H1 (cell line): Measurements from ENCODE around the gene GABRB2. TPM values are rescaled to one million over a fixed set of nuclear protein-coding genes. Genes with fewer than 3 reads are reported as not detected.
A peak's percentile ranks its signal among the peaks of the same experiment; 100 is the strongest.

Source experiments
- CTCF ChIA-PET: fragments of 300-600 bp; sonication (Branson Sonifier 250); formaldehyde crosslinking; loops from one replicate; lab custom pipeline; 2021; ENCODE audit not compliant: partially characterized antibody; lab: Charles Lee
- POLR2A ChIA-PET: fragments of 300-600 bp; sonication (Branson Sonifier 250); formaldehyde crosslinking; loops from one replicate; lab custom pipeline; 2021; ENCODE audit warnings: inconsistent platforms; ENCODE audit not compliant: partially characterized antibody; lab: Charles Lee
- DNase-seq, 2 experiments: peaks; one replicate each; pipeline versions ENCODE4 v3.0.0 to v3.0.0-alpha.2; 2010 to 2022; ENCODE audit warnings: low spot score in 2 of 2, low read depth in 1 of 2, mixed read lengths in 1 of 2
- FAIRE-seq: peaks from 2 replicates; lab custom pipeline; 2011; peaks lifted over from hg19 to GRCh38; lab: Jason Lieb, UNC
- H2AFZ ChIP-seq: 2 replicates; pipeline ENCODE4 v1.8.1; 2012; ENCODE audit warnings: low read length, inconsistent platforms
- H2AK5ac ChIP-seq: 2 replicates; pipeline ENCODE4 v1.6.1; 2013; ENCODE audit warnings: low read depth, low read length
- H2BK120ac ChIP-seq: replicated peaks from 2 replicates; pipeline ENCODE3; 2013; ENCODE audit warnings: low read depth, low read length, inconsistent platforms
- H2BK12ac ChIP-seq: 2 replicates; pipeline ENCODE4 v1.6.1; 2013; ENCODE audit warnings: low read depth, low read length
- H2BK15ac ChIP-seq: 2 replicates; pipeline ENCODE4 v1.6.1; 2013; ENCODE audit warnings: low read length
- H2BK20ac ChIP-seq: 2 replicates; pipeline ENCODE4 v1.6.1; 2013; ENCODE audit warnings: low read length
- H2BK5ac ChIP-seq: 2 replicates; pipeline ENCODE4 v1.6.1; 2013; ENCODE audit warnings: low read depth, low read length
- H3K14ac ChIP-seq: 2 replicates; pipeline ENCODE4 v1.6.1; 2013; ENCODE audit warnings: inconsistent platforms; ENCODE audit not compliant: insufficient read length
- H3K18ac ChIP-seq: 2 replicates; pipeline ENCODE4 v1.6.1; 2013; ENCODE audit warnings: low read length; ENCODE audit errors: extremely low read depth
- H3K23ac ChIP-seq: 2 replicates; pipeline ENCODE4 v1.6.1; 2013; ENCODE audit warnings: inconsistent platforms; ENCODE audit not compliant: insufficient read length
- H3K23me2 ChIP-seq: 2 replicates; pipeline ENCODE4 v1.6.1; 2013; ENCODE audit warnings: low read depth, low read length
- H3K27ac ChIP-seq: 2 replicates; pipeline ENCODE4 v1.6.1; 2011; ENCODE audit warnings: low read depth, low read length, inconsistent platforms
- H3K27me3 ChIP-seq, 4 experiments: replicated peaks in 1 of 4; 1 replicate in 1 of 4; 2 replicates in 3 of 4; pipeline versions ENCODE4 v1.6.1 to v1.8.1; 2011 to 2013; ENCODE audit warnings: low read length in 3 of 4, mild to moderate bottlenecking in 3 of 4, inconsistent platforms in 2 of 4, mixed read lengths in 2 of 4, moderate library complexity in 1 of 4; ENCODE audit not compliant: control insufficient read depth in 3 of 4, insufficient read depth in 3 of 4; ENCODE audit errors: extremely low read depth in 1 of 4
- H3K36me3 ChIP-seq, 4 experiments: 2 replicates each; pipeline versions ENCODE4 v1.6.1 to v1.8.1; 2011 to 2013; ENCODE audit warnings: mild to moderate bottlenecking in 4 of 4, low read length in 3 of 4, moderate library complexity in 2 of 4, control low read depth in 1 of 4, inconsistent platforms in 1 of 4; ENCODE audit not compliant: insufficient read depth in 4 of 4, control insufficient read depth in 2 of 4
- H3K4ac ChIP-seq: replicated peaks from 2 replicates; pipeline ENCODE3; 2013; ENCODE audit warnings: low read length, low read depth, mixed read lengths, inconsistent platforms; ENCODE audit not compliant: insufficient read length
- H3K4me1 ChIP-seq, 4 experiments: replicated peaks in 1 of 4; 1 replicate in 1 of 4; 2 replicates in 3 of 4; pipeline versions ENCODE4 v1.6.1 to v1.8.1; 2011 to 2013; ENCODE audit warnings: low read length in 3 of 4, inconsistent platforms in 2 of 4, mixed read lengths in 1 of 4; ENCODE audit not compliant: insufficient read depth in 4 of 4, control insufficient read depth in 3 of 4
- H3K4me2 ChIP-seq, 2 experiments: 2 replicates each; pipeline versions ENCODE4 v1.6.1 to v1.8.1; 2011 to 2013; ENCODE audit warnings: low read depth in 2 of 2, low read length in 2 of 2, control low read depth in 1 of 2, inconsistent platforms in 1 of 2, mild to moderate bottlenecking in 1 of 2; ENCODE audit not compliant: insufficient read depth in 1 of 2
- H3K4me3 ChIP-seq, 4 experiments: fragments of 200-600, 300-600 bp in 1 of 4; sonication (generic), shearing (Covaris generic), sonication (Bioruptor Twin) in 1 of 4; 2 replicates each; pipeline versions ENCODE4 v1.5.1 to v1.8.1; 2011 to 2016; ENCODE audit warnings: low read length in 4 of 4, low read depth in 3 of 4, control low read depth in 2 of 4, inconsistent platforms in 2 of 4, mild to moderate bottlenecking in 2 of 4, mixed read lengths in 1 of 4, moderate library complexity in 1 of 4; ENCODE audit not compliant: insufficient read depth in 2 of 4; ENCODE audit errors: extremely low read depth in 1 of 4
- H3K56ac ChIP-seq: replicated peaks from 2 replicates; pipeline ENCODE3; 2013; ENCODE audit warnings: low read depth, mild to moderate bottlenecking, mixed read lengths, low read length, inconsistent platforms; ENCODE audit not compliant: insufficient read length
- H3K79me1 ChIP-seq: 2 replicates; pipeline ENCODE4 v1.6.1; 2013; ENCODE audit warnings: low read depth, low read length, control low read depth
- H3K79me2 ChIP-seq, 2 experiments: 2 replicates each; pipeline versions ENCODE4 v1.6.1 to v1.8.1; 2012 to 2013; ENCODE audit warnings: low read length in 2 of 2, mild to moderate bottlenecking in 2 of 2, inconsistent platforms in 1 of 2; ENCODE audit not compliant: insufficient read depth in 2 of 2, control insufficient read depth in 1 of 2
- H3K9ac ChIP-seq, 4 experiments: replicated peaks in 1 of 4; 1 replicate in 1 of 4; 2 replicates in 3 of 4; pipeline versions ENCODE4 v1.6.1 to v1.8.1; 2011 to 2013; ENCODE audit warnings: low read depth in 3 of 4, low read length in 3 of 4, control low read depth in 2 of 4, mild to moderate bottlenecking in 2 of 4, moderate library complexity in 2 of 4, inconsistent platforms in 1 of 4; ENCODE audit errors: extremely low read depth in 1 of 4
- H3K9me3 ChIP-seq, 2 experiments: 2 replicates each; pipeline versions ENCODE4 v1.6.1 to v1.8.1; 2012 to 2013; ENCODE audit warnings: mild to moderate bottlenecking in 2 of 2, moderate library complexity in 2 of 2, control low read depth in 1 of 2, inconsistent platforms in 1 of 2, low read depth in 1 of 2, low read length in 1 of 2, mixed read lengths in 1 of 2; ENCODE audit not compliant: insufficient read depth in 2 of 2
- H4K20me1 ChIP-seq, 2 experiments: replicated peaks in 1 of 2; 2 replicates each; pipeline versions ENCODE3 to v1.8.1; 2011 to 2013; ENCODE audit warnings: inconsistent platforms in 2 of 2, low read length in 2 of 2, mild to moderate bottlenecking in 1 of 2; ENCODE audit not compliant: insufficient read depth in 2 of 2, control insufficient read depth in 1 of 2
- H4K5ac ChIP-seq: 2 replicates; pipeline ENCODE4 v1.6.1; 2013; ENCODE audit warnings: low read length, low read depth, mixed read lengths, inconsistent platforms; ENCODE audit not compliant: insufficient read length
- H4K8ac ChIP-seq: 2 replicates; pipeline ENCODE4 v1.8.0; 2013; ENCODE audit warnings: mild to moderate bottlenecking, moderate library complexity, low read length, inconsistent platforms; ENCODE audit not compliant: insufficient read depth; ENCODE audit errors: extremely low read depth
- H4K91ac ChIP-seq: replicated peaks from 2 replicates; pipeline ENCODE3; 2013; ENCODE audit warnings: low read length, mixed read lengths, inconsistent platforms; ENCODE audit not compliant: insufficient read length
- ASH2L ChIP-seq: fragments of 200-600, 300-600 bp; sonication (generic); IDR thresholded peaks from one replicate; pipeline ENCODE4 v1.7.1; 2017; ENCODE audit warnings: low read length
- HDAC2 ChIP-seq, 2 experiments: fragments of 300-600 bp in 1 of 2; sonication (generic) in 1 of 2; IDR thresholded peaks; 2 replicates each; pipeline ENCODE4 v1.6.1; 2011 to 2012; ENCODE audit warnings: low read depth in 2 of 2, low read length in 2 of 2, mild to moderate bottlenecking in 2 of 2, moderate library complexity in 2 of 2, borderline replicate concordance in 1 of 2, inconsistent platforms in 1 of 2
- NANOG ChIP-seq: IDR thresholded peaks from 2 replicates; pipeline ENCODE4 v1.6.1; 2011; ENCODE audit warnings: low read length, low read depth, mild to moderate bottlenecking, inconsistent platforms; ENCODE audit not compliant: insufficient read depth, poor library complexity, severe bottlenecking
- TEAD4 ChIP-seq: IDR thresholded peaks from 2 replicates; pipeline ENCODE4 v1.6.1; 2012; ENCODE audit warnings: low read depth, low read length, inconsistent platforms, mixed read lengths
- WGBS, 2 experiments: shearing (Covaris generic) in 1 of 2; methylation state at CpG; one replicate each; pipeline versions ENCODE4 v1.1.6 to v1.1.7; 2013 to 2015; ENCODE audit warnings: low lambda C conversion rate in 2 of 2, mixed read lengths in 2 of 2, inconsistent platforms in 1 of 2, low coverage in 1 of 2, missing lambda C conversion rate in 1 of 2; ENCODE audit not compliant: insufficient replicate concordance in 2 of 2, insufficient coverage in 1 of 2, insufficient read length in 1 of 2; ENCODE audit errors: extremely low coverage in 1 of 2, missing lambda C conversion rate in 1 of 2; 5-methylcytosine and 5-hydroxymethylcytosine counted together
- polyA plus RNA-seq, 7 experiments: library from polyadenylated mRNA; depleted of rRNA in 3 of 7; stranded (reverse) in 5 of 7; unstranded in 2 of 7; fragments of >200 nt in 5 of 7; fragments of 200-250 nt in 2 of 7; gene quantifications; 1 replicate in 5 of 7; 2 replicates in 1 of 7; 4 replicates in 1 of 7; pipeline versions ENCODE4 v1.2.1 to v1.2.3, GENCODE V29; 2011 to 2013; ENCODE audit warnings: missing spikeins in 2 of 7, mixed read lengths in 2 of 7
- total RNA-seq: library from RNA; stranded (reverse); fragmentation: NEBNext Ultra II Directional; extraction: Animal tissue kit (Norgen Biotek cat#: 25700); gene quantifications from 2 replicates; pipeline ENCODE4 v1.2.1, GENCODE V29; 2021

GABRB2 gene
- total and polyA plus RNA-seq, 2 of the 8 experiments (the other 6 are each of a cell fraction or from before 2014, with no cell fraction given), result 0.54 to 1.9 TPM

DNA sequence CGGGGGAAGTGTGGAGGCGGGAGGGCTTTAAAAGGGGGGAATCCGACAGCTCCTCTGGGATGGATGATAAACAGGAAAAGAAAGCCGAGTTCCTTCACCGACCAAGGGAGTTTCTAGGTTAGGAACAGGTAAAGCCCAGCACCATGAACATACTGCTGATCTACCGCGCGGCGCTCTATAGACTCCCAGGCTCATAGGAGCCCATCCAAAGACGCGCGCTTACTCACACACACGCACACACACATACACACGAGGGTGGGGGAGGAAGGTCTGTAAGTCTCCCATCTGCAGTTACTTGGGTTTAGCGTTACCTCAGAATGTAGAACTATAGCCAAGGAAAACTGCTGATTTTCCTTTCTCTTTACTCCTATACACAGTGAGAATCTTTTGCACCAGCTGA lies 2.6 kb upstream of the GABRB2 start:
- no peak overlapping the region for H4K8ac ChIP-seq
- no peak overlapping the region for H3K56ac ChIP-seq
- H3K79me2 ChIP-seq, result no peaks in the 10 kb centered on the region
- 3% methylated on average over 15 of the region's 15 CpGs; no CpG with 5 or more reads in 1 of the 2 experiments for WGBS, 2 experiments
- H2BK12ac ChIP-seq, result 0 out of 2 replicates have a peak overlapping the region, but pooled peaks have one; percentile 27
- H4K20me1 ChIP-seq, result peaks cover 1 to 2% of the 10 kb centered on the region in 2 experiments
- peaks cover 5 to 20% (median 13%) of the 10 kb centered on the region in 4 experiments; a peak in 6 of 7 replicates for H3K4me1 ChIP-seq
- H2BK5ac ChIP-seq, result no peak overlapping the region
- 0 out of 7 replicates have a peak overlapping the region, but pooled peaks of 1 of the 4 experiments have one; percentile 10 for H3K9ac ChIP-seq
- ChIA-PET POLR2A (no interaction called here), CTCF (interaction anchor here (0.6 to 1.4 kb wide), 4 partner anchors 12 to 1859 kb away, joined by 3 to 4 read pairs (median 4); no protein-coding TSS in a partner anchor)
- no peaks in the 10 kb centered on the region for H3K9me3 ChIP-seq
- no peak overlapping the region for H2BK120ac ChIP-seq
- H4K91ac ChIP-seq, result no peak overlapping the region
- no peak overlapping the region for H4K5ac ChIP-seq
- no peak overlapping the region for H3K27ac ChIP-seq
- H2BK20ac ChIP-seq, result no peak overlapping the region
- FAIRE-seq (no peak), DNase-seq (no peak)
- H3K4me2 ChIP-seq, result peak overlapping the region; percentile 91 to 97
- H2BK15ac ChIP-seq, result no peak overlapping the region
- H3K4ac ChIP-seq, result no peak overlapping the region
- H3K14ac ChIP-seq, result no peak overlapping the region
- no peak overlapping the region for H3K18ac ChIP-seq
- peaks cover 22% of the 10 kb centered on the region for H3K23me2 ChIP-seq
- H3K4me3 ChIP-seq, result peak overlapping the region; percentile 52 to 73 (median 54); a peak in 7 of 8 replicates
- H3K36me3 ChIP-seq, result no peaks in the 10 kb centered on the region
- H3K27me3 ChIP-seq, result peaks cover 20 to 58% (median 50%) of the 10 kb centered on the region in 4 experiments
- no peak overlapping the region for H2AK5ac ChIP-seq
- no peak for TF ChIP-seq TEAD4
- peak; percentile 16 for TF ChIP-seq ASH2L
- TF ChIP-seq HDAC2 (IDR thresholded peaks at IDR 0.05; ENCODE audit: borderline replicate concordance in 1 of 2, low read depth in 2 of 2, low read length in 2 of 2), result no peak
- TF ChIP-seq NANOG, result no peak
- TF ChIP-seq, all 59 proteins: peak for 1
- no peak overlapping the region; the same call in 1 of the 2 replicates for H2AFZ ChIP-seq
- H3K23ac ChIP-seq, result no peak overlapping the region
- H3K79me1 ChIP-seq, result no peaks in the 10 kb centered on the region
